HFFc6 (cell line): ENCODE measurements around the gene FAM170B. TPM values are rescaled to one million over a fixed set of nuclear protein-coding genes. Genes with fewer than 3 reads are reported as not detected.

ENCODE experiments used
- DNase-seq: peaks from one replicate; pipeline ENCODE4 v3.0.0-alpha.2; 2018
- H3K27ac Mint-ChIP-seq: 2 replicates; pipeline ENCODE4 v1.8.0; 2020; ENCODE audit warnings: mild to moderate bottlenecking, mixed read lengths
- H3K27me3 Mint-ChIP-seq: 2 replicates; pipeline ENCODE4 v1.8.0; 2021; ENCODE audit warnings: mild to moderate bottlenecking, moderate library complexity, mixed read lengths; ENCODE audit not compliant: insufficient read depth
- H3K36me3 Mint-ChIP-seq: 2 replicates; pipeline ENCODE4 v1.8.0; 2021; ENCODE audit warnings: low read depth, mixed read lengths
- H3K4me1 Mint-ChIP-seq: 2 replicates; pipeline ENCODE4 v1.8.0; 2020; ENCODE audit warnings: low read depth, mixed read lengths
- H3K4me3 Mint-ChIP-seq: 2 replicates; pipeline ENCODE4 v1.8.0; 2020; ENCODE audit warnings: mild to moderate bottlenecking, moderate library complexity, mixed read lengths
- H3K9me3 Mint-ChIP-seq: 2 replicates; pipeline ENCODE4 v1.8.0; 2020; ENCODE audit warnings: mild to moderate bottlenecking, mixed read lengths
- CTCF ChIP-seq: fragments of 200-600 bp; sonication (generic); IDR thresholded peaks from 2 replicates; pipeline ENCODE4 v1.5.0; 2021; ENCODE audit warnings: antibody characterized with exemption, mild to moderate bottlenecking
- total RNA-seq, 6 experiments: library from RNA; stranded (reverse); fragmentation: NEBNext Ultra II Directional; extraction: Animal tissue kit (Norgen Biotek cat#: 25700); gene quantifications; 2 replicates in 1 of 6; 3 replicates in 5 of 6; pipeline ENCODE4 v1.2.3, GENCODE V29; 2021

Gene FAM170B
- total RNA-seq, 6 experiments from 2014 or later: not detected

- no peak for DNase-seq
- Mint-ChIP-seq H3K9me3 (no peaks in the 10 kb centered on the region), H3K27ac (no peak overlapping the region), H3K4me3 (no peak overlapping the region), H3K27me3 (peaks cover 2% of the 10 kb centered on the region), H3K4me1 (peaks cover 25% of the 10 kb centered on the region), H3K36me3 (no peaks in the 10 kb centered on the region)
- no peak for TF ChIP-seq CTCF
Measured at GRCh38 chr10:49174261-49174925, 40.6 kb upstream of the FAM170B start.

- no peak for TF ChIP-seq CTCF
- no peaks in the 10 kb centered on the region for H3K36me3 Mint-ChIP-seq
- peaks cover 2% of the 10 kb centered on the region for H3K27me3 Mint-ChIP-seq
- no peaks in the 10 kb centered on the region for H3K9me3 Mint-ChIP-seq
- H3K27ac Mint-ChIP-seq: no peak overlapping the region
- peaks cover 25% of the 10 kb centered on the region for H3K4me1 Mint-ChIP-seq
- no peak for DNase-seq
- no peak overlapping the region for H3K4me3 Mint-ChIP-seq
Measured at GRCh38 chr10:49173853-49174252, 40.0 kb upstream of the FAM170B start.

- Mint-ChIP-seq H3K36me3 (no peaks in the 10 kb centered on the region), H3K4me1 (peaks cover 23% of the 10 kb centered on the region), H3K27ac (no peak overlapping the region), H3K27me3 (peaks cover 4% of the 10 kb centered on the region), H3K9me3 (no peaks in the 10 kb centered on the region), H3K4me3 (no peak overlapping the region)
- no peak for DNase-seq
- TF ChIP-seq CTCF: no peak
Measured at GRCh38 chr10:49173201-49173772, 39.5 kb upstream of the FAM170B start.

GRCh38 chr10:49172777-49173132 is 38.9 kb upstream of the FAM170B start:
- Mint-ChIP-seq H3K27me3 (peaks cover 4% of the 10 kb centered on the region), H3K4me3 (no peak overlapping the region), H3K36me3 (no peaks in the 10 kb centered on the region), H3K27ac (no peak overlapping the region), H3K4me1 (peaks cover 18% of the 10 kb centered on the region), H3K9me3 (no peaks in the 10 kb centered on the region)
- no peak for TF ChIP-seq CTCF
- no peak for DNase-seq

GRCh38 chr10:49172061-49172776 is 38.4 kb upstream of the FAM170B start:
- no peaks in the 10 kb centered on the region for H3K36me3 Mint-ChIP-seq
- H3K9me3 Mint-ChIP-seq: no peaks in the 10 kb centered on the region
- peaks cover 4% of the 10 kb centered on the region for H3K27me3 Mint-ChIP-seq

More at GRCh38 chr10:49172061-49172776, 38.4 kb upstream of the FAM170B start:
- no peak overlapping the region for H3K4me3 Mint-ChIP-seq
- H3K4me1 Mint-ChIP-seq: peaks cover 12% of the 10 kb centered on the region
- H3K27ac Mint-ChIP-seq: no peak overlapping the region
- no peak for DNase-seq
- TF ChIP-seq CTCF: no peak
